GM19467 (cell line): Measurements from ENCODE around the gene COA3.

Experiments used
- ATAC-seq: cut with Tn5 transposase; IDR thresholded peaks from one replicate; pipeline ENCODE4 v1.9.1; 2021; ENCODE audit warnings: mild to moderate bottlenecking, moderate library complexity; ENCODE audit not compliant: unreplicated experiment

The COA3 gene, protein sequence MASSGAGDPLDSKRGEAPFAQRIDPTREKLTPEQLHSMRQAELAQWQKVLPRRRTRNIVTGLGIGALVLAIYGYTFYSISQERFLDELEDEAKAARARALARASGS

DNA sequence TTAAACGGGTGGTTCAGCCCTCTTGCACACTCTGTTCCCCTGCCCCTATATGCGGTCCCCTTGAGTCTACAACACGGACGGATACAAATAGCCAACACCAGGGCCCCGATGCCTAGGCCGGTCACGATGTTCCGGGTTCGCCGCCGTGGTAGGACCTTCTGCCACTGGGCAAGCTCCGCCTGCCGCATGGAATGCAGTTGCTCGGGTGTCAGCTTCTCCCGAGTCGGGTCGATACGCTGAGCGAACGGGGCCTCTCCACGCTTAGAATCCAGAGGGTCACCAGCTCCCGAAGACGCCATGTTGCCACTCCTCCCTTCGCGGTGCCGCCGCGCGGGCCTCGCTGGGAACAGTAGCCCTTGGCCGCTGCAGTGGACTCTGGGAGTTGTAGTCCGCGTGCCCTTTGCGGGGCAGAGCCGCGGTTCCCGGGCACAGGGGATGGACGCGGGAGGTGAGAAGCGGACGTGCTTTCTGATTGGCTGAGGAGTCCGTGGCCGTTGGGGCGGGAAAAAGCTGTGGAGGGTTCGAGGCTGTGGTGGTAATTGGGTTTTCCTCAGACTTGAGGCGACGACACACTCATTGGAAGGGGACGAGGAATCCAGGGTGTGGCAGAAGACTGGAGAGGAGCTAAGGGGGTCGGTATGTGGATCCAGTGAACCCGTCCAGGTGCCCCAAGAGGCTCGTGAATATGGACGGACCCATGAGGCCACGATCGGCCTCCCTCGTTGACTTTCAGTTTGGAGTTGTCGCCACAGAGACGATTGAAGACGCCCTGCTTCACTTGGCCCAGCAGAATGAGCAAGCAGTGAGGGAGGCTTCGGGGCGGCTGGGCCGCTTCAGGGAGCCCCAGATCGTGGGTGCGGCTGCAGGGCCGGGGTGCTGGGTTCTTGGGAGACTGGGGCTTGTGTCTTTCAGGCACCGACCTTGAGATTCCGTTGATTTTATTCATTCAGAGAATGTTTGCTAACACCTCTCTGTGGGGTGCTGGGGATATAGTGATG, at the start of gene COA3, which contains the start of gene CNTD1:
Gene COA3 (minus strand): TSS at position 322 of the 998 bp plus-strand sequence. CDS start 23 bp downstream, at position 299.
Gene CNTD1 (plus strand): TSS at position 479 of the 998 bp plus-strand sequence. CDS start 207 bp downstream, at position 686.
- peak; percentile 77 for ATAC-seq

DNA sequence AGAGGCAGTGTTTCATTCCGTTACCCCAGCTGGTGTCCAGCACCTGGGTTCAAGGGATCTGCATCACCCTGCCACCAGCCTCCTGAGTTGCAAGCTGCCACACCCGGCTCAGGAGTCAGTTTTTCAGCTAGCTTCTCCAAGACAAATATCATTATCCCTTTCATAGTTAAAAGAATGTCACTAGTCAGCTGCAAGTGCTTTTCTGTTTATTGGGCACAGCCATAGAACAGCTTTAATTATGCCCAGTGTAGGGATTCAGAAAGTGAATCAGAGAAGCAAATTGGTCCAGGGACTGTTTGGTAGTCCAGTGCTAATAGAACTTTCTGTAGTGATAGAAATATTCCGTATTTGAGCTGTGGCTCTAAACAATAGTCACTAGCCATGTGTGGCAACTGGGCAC, 49.6 kb upstream of the COA3 start:
- ATAC-seq = no peak

DNA sequence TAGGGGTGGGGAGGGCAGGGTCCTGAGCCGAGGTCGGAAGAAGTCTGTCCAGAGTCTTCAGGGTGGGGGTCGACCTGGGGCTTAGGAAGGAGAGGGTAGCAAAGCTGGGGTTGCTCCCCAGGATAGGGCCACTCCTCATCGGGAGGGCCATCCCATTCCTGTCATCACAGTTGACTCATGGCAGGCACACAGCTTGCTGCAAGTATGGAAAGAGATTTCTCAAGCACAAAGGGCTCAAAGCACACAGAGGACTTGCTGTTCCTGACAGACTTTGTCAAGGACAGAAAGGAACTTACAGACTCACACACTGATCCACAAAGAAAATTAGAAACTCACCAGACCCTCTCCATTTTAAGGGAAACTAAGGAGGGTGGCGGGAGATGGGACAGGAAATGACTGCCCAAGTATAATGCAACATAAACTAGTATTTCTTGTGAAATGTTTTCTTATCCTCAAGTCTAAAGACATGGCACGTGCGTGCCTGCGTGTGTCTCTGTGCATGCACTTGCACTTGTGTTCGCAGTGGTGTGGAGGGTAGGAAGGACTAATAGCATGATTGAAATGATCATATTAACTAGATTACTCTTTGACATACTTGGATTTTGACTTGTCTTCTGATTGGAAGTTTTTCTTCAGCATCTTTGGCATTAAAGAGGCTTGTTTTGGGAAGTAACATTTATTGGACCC, 48.2 kb upstream of the COA3 start:
- ATAC-seq = no peak

DNA sequence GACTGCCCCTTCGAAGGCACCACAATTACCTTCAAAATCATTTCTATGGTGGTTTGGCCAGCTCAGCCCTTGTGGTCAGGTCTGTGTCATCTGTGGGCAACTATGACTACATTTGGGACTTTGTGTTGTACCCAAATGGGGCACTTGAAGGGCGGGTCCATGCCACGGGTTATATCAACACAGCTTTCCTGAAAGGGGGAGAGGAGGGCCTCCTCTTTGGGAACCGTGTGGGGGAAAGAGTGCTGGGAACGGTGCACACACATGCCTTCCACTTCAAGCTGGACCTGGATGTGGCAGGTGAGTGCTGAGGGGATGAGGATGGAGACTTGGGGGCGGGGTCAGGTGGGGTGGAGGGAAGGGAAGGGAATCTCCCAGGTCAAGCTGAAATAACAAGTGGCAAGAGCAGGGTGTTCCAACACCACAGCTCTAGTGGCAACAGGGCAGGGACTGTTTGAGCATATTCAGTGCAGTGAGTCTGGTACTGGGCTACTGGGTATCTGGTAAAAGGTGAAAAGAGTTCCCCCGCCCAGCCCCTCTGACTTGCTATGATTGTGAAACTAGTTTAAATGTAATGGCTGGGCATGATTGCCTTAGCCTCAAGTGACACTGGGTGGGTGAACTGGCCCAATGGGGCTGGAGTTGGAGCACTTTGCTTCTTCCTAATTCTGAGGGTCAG, 47.6 kb upstream of the COA3 start:
- ATAC-seq = no peak

DNA sequence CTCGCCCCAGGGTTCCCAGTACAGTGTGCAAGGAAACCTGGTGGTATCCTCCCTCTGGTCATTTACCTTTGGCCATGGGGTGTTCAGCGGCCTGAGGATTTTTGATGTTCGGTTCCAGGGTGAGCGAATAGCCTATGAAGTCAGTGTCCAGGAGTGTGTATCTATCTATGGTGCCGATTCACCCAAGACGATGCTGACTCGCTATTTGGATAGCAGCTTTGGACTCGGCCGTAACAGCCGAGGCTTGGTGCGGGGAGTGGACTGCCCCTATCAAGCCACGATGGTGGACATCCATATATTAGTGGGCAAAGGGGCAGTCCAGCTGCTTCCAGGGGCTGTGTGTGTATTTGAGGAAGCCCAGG, 47.0 kb upstream of the COA3 start:
- no peak for ATAC-seq

DNA sequence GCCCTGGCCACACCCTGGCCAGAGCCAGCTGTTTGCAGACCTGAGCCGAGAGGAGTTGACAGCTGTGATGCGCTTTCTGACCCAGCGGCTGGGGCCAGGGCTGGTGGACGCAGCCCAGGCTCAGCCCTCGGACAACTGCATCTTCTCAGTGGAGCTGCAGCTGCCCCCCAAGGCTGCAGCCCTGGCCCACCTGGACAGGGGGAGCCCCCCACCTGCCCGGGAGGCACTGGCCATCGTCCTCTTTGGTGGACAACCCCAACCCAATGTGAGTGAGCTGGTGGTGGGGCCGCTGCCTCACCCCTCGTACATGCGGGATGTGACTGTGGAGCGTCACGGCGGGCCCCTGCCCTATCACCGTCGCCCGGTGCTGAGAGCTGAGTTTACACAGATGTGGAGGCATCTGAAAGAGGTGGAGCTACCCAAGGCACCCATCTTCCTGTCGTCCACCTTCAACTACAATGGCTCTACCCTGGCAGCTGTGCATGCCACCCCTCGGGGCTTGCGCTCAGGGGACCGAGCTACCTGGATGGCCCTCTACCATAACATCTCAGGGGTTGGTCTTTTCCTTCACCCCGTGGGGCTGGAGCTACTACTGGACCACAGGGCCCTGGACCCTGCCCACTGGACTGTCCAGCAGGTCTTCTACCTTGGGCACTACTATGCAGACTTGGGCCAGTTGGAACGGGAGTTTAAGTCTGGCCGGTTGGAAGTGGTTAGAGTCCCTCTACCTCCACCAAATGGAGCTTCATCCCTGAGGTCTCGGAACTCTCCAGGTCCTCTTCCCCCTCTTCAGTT, 46.5 kb upstream of the COA3 start:
- no peak for ATAC-seq

DNA sequence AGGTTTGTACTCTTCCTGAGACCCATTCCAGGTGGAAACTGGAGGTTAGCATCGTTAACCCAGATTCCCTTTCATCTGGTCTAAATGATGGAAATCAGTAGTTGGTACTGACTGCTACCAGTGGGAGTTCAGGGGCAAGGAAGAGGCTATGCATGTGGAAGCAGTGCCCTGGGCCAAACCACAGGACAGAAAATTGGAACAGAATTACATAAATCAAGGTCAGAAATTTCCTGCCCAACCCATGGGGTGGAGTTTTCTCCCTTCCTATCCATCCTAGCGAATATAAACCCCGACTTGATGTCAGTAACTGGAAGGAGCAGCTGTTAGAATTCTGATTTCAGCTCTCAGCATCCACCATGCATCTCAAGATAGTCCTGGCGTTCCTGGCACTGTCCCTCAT, 45.8 kb upstream of the COA3 start, which contains the start of gene AOC2:
Gene AOC2 (plus strand): TSS at position 310 of the 400 bp plus-strand sequence. CDS start 47 bp downstream, at position 357.
- no peak for ATAC-seq

DNA sequence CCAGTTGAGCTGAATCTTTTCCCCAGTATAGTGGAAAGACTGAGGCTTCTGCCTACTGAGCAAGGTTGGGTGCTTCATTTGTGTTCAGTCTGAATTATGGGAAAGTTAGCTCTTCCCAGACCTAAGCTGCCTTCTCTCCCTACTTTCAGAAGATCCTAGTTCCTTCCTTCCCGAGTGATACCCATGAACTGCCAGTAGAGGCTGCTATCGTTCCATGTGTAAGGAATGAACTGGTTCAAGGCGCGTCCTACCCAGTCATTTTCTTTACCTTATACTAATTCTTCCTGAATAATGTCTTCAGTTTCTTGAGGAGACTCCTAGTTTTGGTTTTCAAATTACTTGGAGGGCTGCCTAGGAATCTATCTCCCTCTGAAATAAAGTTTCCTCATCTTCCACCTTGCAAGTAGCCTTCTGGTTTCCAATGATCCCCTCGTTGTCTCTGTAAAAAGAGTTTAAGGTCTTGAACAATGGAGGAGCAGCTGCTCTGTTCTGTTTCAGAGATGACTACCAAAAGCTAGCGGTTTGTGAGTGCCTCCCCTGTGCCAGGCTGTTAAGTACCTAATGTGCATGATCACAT, 44.9 kb upstream of the COA3 start:
- ATAC-seq = no peak

DNA sequence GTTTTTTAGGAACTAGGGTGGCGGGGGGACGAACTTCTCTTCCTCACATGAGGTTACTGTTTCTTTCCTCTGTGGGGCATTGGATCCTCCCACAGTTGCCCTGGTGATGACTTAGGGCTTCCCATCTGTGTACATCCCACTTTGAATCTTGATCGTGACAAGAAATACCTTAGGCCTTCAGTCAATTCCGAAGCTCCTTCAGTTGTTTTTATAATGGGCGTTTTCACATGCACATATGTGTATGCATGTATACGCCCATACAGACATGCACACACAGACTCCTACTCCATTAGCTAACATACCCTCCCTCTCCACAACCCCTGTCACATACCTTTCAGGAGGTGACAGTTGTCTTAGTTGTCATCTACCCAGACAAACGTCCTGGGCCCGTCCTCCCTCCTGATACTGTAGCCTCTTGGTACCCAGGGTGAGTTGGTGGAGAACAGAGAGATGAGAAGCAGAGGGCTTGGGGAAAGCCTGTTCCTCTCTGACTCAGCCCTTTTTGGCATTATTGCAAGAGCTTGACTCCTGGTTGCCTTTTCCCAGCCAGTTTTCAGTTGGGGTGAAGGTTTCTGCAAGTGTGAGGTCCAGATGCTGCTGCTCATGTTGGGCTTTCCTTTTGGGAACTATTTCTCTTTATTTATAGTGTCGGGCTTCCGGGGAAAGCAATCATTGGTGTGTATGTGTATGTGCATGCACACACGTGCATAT, 43.6 kb upstream of the COA3 start:
- no peak for ATAC-seq

DNA sequence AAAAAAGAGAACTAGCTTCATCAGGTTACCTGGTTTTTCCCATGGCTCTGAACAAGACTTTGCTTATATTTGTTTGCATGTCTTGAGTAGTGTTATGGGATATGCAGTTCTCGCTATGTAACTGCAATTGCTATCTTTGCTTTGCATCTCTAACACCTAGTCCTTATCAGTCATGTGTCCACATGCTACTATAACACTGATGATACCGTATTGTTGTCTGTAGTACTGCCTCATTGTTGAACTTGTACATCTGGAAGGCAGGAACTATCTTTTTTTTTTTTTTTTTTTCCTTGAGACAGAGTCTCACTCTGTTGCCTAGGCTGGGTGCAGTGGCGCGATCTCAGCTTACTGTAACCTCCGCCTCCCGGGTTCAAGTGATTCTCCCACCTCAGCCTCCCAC, 37.2 kb upstream of the COA3 start:
- ATAC-seq = no peak

DNA sequence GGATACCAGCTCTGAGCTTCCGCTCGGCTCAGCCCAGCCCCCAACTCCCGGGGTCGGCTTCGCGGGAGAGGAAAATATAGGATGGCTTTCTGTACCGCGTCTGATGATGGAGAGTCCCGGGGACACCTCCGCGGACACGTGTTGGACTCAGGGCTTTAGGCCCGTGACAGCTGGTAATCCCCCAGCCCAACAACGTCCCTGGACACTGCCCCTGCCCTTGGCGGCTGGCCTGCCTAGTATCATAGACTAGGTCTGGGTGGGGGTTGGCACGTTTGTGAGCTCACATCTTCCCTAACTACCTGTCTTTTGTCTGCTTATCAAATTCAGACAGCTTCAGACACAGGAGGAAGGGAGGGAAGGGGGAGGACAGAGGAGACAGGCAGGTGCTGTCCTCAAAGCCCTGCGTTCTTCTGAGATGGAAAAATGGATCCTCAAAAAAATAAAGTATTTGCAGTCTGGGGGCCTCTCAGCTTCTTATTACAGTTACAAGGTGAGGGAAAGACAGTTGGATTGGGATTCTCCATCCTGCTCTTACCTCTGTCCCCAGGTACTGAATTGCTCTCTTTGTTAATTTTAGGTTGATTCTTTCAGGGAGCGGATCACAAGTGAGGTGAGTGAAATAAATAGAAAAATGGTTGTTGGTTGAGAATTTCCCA, 35.4 kb upstream of the COA3 start:
- no peak for ATAC-seq

DNA sequence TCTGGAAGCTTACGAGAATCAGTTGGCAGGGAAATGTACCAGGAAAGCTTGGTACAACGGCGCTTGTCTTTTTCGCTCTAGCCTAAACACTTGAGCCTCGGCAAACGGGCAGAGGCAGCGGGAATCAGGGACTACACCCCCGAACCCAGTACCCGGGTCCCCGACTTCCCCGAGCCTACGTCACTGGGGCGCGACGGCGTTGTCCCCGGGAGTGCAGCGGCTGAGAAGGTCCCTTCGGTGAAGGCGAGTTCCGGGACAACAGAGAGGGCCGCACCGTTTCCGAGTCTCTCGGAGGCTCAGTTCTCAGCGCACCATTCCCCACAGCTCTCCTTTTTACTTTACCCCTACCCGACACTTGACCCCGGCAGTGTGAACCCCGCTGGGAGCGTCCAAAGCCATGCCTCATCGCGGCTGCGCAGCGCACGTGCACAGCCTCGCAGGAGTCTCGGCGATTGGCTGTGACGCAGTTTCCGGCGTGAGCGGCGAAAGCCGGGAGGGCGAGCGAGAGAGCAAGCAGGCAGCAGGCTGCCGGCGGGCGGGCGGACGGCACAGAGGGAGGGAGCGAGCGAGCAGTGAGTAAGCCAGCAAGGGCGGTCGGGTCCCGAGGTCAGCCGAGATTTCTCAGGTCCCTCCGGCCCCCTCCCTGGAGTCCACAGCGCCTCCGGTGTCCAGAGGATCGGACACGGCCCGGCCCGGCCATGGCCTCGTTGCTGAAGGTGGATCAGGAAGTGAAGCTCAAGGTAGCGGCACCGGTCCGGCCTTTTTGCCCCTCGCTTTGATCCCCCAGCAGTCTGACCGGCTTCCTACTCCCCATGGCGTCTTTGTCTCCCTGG, 34.6 kb upstream of the COA3 start, which contains the start of gene PSME3:
Gene PSME3 (plus strand): TSS at position 464 of the 833 bp plus-strand sequence. CDS start 235 bp downstream, at position 699.
- ATAC-seq = peak; percentile 86

DNA sequence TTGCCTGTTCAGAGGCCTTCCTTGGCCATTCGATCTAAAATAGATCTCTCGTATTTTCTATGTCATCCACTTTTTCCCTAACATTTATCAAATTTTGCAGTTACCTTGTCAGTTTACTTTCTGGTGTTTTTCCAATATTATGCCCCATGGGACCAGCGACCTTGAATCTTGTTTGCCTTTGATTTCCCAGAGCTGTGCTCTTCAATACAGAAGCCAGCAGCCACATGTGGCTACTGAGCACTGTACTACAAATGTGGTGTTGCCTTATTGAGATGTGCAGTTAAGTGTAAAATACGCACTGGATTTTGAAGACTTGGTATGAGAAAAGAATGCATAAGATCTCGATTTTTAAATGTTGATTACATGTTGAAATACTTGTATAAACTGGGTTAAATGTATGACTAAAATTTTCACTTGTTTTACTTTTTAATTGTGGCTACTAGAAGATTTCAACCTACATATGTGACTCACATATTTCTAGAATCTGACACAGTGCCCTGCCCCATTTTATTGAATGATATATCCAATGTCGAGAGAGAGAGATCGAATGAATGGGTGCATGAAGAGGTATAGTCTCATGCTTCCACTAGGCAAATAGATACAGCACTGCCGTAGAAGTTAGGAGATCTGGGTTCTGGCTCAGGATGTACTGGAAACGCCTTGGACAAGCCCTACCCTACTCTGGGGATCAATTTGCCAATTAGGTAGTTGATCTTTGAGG, 33.9 kb upstream of the COA3 start:
- no peak for ATAC-seq

DNA sequence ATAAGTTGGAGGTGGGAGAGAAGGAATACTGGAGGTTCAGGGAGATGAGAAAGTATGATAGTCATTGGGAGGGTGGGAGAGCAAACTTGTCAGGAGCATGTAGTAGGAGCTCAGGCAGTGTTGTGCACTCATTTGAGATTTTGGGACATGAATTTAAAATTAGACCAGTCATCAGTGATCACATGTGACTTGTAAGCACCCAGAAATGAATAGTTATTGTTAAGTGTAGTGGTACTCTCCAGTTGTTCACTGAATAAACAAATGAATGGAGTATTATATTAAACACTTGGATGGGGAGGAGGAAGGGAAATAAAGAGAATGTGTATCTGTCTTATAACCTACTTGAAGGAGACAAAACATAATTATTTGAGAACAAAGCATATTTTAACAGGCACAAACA, 32.5 kb upstream of the COA3 start:
- ATAC-seq = no peak

DNA sequence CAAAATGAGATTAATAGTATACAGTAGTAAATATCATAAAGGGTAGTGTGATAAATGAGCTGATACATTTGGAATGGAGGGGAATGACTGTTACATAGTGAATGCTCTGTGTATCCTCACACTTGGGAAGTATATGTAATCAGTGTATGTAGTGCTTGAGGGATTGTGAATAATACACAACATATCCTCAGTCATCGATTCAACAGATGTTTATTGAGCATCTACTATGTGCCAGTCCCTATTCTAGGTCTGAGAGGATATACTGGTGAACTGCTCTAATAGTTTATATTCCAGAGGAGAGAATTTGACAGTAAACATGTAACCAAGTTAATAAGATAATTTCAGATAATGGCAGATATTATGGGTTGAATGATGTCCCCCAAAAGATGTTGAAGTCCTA, 29.0 kb upstream of the COA3 start:
- ATAC-seq = no peak

DNA sequence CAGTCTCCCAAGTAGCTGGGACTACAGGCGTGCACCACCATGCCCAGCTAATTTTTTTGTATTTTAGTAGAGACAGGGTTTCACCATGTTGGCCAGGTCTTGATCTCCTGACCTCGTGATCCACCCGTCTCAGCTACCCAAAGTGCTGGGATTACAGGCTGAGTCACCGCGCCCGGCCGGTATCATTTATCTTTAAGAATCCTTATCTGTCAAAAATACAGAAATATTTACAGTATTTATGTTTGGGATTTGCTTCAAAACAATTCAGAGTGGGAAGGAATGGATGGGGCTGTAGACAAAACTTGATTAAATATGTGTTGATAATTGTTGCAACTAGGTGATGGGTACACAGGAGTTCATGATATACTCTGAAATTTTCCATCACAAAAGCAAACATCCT, 22.7 kb upstream of the COA3 start:
- no peak for ATAC-seq

DNA sequence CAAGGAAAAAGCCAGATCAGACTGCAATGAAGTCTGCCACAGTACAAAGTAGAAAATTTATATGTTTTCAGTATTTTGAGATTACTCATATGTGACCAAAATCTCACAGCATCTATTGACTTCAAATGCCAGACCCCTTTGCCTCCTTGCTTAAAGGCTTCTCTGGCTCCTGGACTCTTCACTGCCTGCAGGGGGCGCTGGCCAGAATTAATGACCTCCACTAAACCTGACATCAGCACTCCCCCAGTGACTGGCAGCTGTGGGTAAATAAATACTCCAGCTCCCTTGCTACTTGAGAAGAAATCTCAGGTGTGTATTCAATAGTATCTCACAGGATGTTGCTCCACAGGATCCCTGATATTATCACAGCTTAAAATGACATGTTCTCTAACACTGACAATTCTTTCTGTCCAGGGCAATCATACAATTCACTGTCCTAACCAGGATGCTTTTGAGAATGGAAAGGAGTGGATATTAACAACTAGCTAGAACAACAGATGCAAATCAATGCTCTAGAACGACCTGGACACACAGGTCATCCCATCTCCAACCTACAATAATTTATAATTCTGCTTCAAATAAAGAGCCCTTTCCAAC, 21.5 kb upstream of the COA3 start:
- no peak for ATAC-seq
